Spinal cord (tissue), 10 donors: Measurements from ENCODE around the gene HTR4. TPM values are rescaled to one million over a fixed set of nuclear protein-coding genes. Genes with fewer than 3 reads are reported as not detected.

Experiments
- DNase-seq, 6 donors: peaks; one replicate each; pipeline versions ENCODE4 v3.0.0 to v3.0.0-alpha.2; 2013 to 2015; ENCODE audit warnings: low spot score in 6 of 6, low read depth in 4 of 6
- H3K27ac ChIP-seq: one replicate; pipeline ENCODE4 v1.5.1; 2013; ENCODE audit warnings: low read depth, low read length, control low read depth
- H3K27me3 ChIP-seq: one replicate; pipeline ENCODE4 v1.6.1; 2013; ENCODE audit warnings: low read length; ENCODE audit not compliant: control insufficient read depth, insufficient read depth
- H3K36me3 ChIP-seq: one replicate; pipeline ENCODE4 v1.6.1; 2013; ENCODE audit warnings: low read length; ENCODE audit not compliant: control insufficient read depth, insufficient read depth
- H3K4me1 ChIP-seq: one replicate; pipeline ENCODE4 v1.6.1; 2013; ENCODE audit warnings: low read length; ENCODE audit not compliant: control insufficient read depth, insufficient read depth
- H3K4me3 ChIP-seq: one replicate; pipeline ENCODE4 v1.5.1; 2013; ENCODE audit warnings: low read depth, low read length, control low read depth
- H3K9me3 ChIP-seq: one replicate; pipeline ENCODE4 v1.6.1; 2013; ENCODE audit warnings: low read length; ENCODE audit not compliant: control insufficient read depth, insufficient read depth
- WGBS: methylation state at CpG from one replicate; pipeline ENCODE4 v1.1.5; 2013; ENCODE audit warnings: missing lambda C conversion rate; ENCODE audit not compliant: insufficient coverage; 5-methylcytosine and 5-hydroxymethylcytosine counted together
- polyA plus RNA-seq, 2 donors: library from polyadenylated mRNA; unstranded; fragments of 120-200 nt; gene quantifications; one replicate each; pipeline ENCODE4 v1.2.1, GENCODE V29; 2013; ENCODE audit not compliant: insufficient read length in 2 of 2
- total RNA-seq, 2 donors: library from RNA; depleted of rRNA in 1 of 2; stranded (reverse); fragments of 120-200 nt in 1 of 2; fragments of >200 nt in 1 of 2; gene quantifications; one replicate each; pipeline versions ENCODE4 v1.2.3 to v1.2.4, GENCODE V29; 2013 to 2014
- donor health status: healthy.

Gene HTR4
- total and polyA plus RNA-seq, 4 donors, result 0.94 to 6.6 (median 1.6) TPM

GRCh38 chr5:148438933-148439332, 215.4 kb downstream of the HTR4 start:
- no peaks in the 10 kb centered on the region for H3K9me3 ChIP-seq
- H3K4me3 ChIP-seq, result no peak overlapping the region
- no peaks in the 10 kb centered on the region for H3K4me1 ChIP-seq
- peak in 1 of 6 donors; percentile 32 for DNase-seq
- no peak overlapping the region for H3K27ac ChIP-seq
- peaks cover 11% of the 10 kb centered on the region for H3K36me3 ChIP-seq
- whole genome bisulfite sequencing, result no CpG with 5 or more reads among the region's 2 CpGs
- no peaks in the 10 kb centered on the region for H3K27me3 ChIP-seq

DNA sequence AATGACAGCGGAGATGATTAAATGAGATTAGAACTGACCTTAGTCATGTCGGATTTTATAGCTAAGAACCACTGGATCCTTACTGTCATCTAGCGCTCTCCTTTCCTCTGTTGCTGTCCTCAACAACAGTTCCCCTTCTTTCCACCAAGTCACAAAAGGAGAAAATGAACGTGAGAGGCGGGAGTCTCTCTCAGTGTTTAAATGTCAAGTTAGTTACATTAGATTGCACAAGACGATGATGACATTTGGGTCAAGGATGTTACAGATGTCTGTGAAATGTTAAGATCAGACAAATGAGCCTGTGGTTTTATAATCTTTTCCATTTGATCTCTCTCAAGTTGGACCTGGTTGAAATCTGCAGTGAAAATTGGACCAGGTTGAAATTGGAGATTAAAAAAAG, 217.1 kb downstream of the HTR4 start:
- no peaks in the 10 kb centered on the region for H3K27me3 ChIP-seq
- no peaks in the 10 kb centered on the region for H3K9me3 ChIP-seq
- H3K27ac ChIP-seq, result no peak overlapping the region
- H3K36me3 ChIP-seq, result peaks cover 13% of the 10 kb centered on the region
- DNase-seq, result no peak
- WGBS, result 96% methylated on average over 4 of the region's 6 CpGs
- no peak overlapping the region for H3K4me3 ChIP-seq
- no peaks in the 10 kb centered on the region for H3K4me1 ChIP-seq

DNA sequence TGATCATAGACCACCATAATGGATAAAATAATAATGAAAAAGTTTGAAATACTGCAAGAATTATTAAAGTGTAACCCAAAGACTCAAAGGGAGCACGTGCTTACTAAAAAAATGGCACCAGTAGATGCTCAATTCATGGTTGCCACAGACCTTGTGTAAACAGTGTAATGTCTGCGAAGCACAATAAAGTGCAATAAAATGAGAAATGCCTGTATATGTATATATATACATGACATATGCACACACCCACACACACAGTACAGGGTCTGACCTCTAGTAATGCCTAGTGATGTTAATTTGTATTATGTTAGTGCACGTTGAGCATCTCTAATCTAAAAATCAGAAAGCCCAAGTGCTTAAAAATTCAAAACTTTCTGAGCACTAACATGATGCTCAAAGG, 218.3 kb downstream of the HTR4 start:
- H3K9me3 ChIP-seq, result no peaks in the 10 kb centered on the region
- H3K36me3 ChIP-seq, result peaks cover 10% of the 10 kb centered on the region
- no peak for DNase-seq
- WGBS, result 100% methylated on average over 1 of the region's 3 CpGs
- no peaks in the 10 kb centered on the region for H3K4me1 ChIP-seq
- H3K27me3 ChIP-seq, result no peaks in the 10 kb centered on the region
- H3K4me3 ChIP-seq, result no peak overlapping the region
- no peak overlapping the region for H3K27ac ChIP-seq

GRCh38 chr5:148433826-148434225, 220.5 kb downstream of the HTR4 start:
- peaks cover 10% of the 10 kb centered on the region for H3K36me3 ChIP-seq
- no CpG with 5 or more reads among the region's 3 CpGs for WGBS

More at GRCh38 chr5:148433826-148434225, 220.5 kb downstream of the HTR4 start:
- no peak for DNase-seq
- no peaks in the 10 kb centered on the region for H3K27me3 ChIP-seq
- H3K4me3 ChIP-seq, result no peak overlapping the region
- H3K27ac ChIP-seq, result no peak overlapping the region
- H3K9me3 ChIP-seq, result no peaks in the 10 kb centered on the region
- H3K4me1 ChIP-seq, result no peaks in the 10 kb centered on the region

Other genes starting within 250 kb of the HTR4 start
- 1 to 10 TPM; 4.4 to 5.0 TPM for gene ADRB2, start 172.1 kb upstream of the HTR4 start, total RNA-seq
- gene ADRB2, start 172.1 kb upstream of the HTR4 start, polyA plus RNA-seq, result 1 to 10 TPM; 1.9 to 2.9 TPM